HK-2 (cell line): ENCODE measurements around the gene NXN.
"Not testable (repeated sequence)": the region's sequence is repeated elsewhere in the genome, so short reads cannot be mapped to it uniquely, and the experiment has no call there.

ENCODE experiments used
- DNase-seq: peaks from one replicate; pipeline ENCODE4 v3.0.0-alpha.2; 2018; ENCODE audit not compliant: unreplicated experiment

Gene NXN

DNA sequence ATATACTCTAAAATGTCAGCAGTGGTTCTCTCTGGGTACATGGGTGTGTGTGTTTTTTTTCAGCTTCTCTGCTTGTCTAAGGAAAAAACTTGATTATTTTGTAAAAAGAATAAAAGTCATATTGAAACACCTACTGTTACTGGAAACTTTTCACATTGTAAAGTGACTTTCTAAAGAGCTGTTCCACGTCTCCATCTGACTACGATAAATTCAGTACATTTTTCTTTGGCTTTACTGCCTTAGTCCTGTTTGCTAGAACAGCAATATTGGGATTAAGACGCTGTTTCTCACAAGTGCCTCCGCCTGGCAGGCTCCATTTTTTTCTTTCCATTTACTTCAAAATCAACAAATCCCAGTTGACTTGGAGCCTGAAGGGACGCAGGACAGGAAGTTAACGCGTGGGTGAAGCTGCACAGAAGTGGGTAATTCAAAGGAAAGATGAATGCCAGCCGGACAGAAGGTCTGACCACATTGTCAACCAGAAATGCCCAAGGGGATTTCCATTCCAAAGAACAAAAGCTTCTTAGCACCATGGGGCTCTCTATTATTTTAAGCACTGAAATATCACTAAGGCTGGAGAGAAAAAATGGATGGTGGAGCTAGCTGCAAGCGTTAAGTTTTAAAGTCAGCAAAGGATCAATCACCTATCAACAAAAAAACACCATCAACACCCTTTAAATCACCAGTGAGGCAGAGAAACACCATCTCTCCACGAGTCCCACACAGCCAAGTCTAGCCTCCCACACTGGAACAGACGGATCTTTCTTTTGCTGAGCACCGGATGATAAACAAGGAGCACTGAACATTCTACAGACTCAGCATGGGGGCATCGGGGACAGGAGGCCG lies 205.9 kb downstream of the NXN start:
- DNase-seq, result peak; percentile 17

DNA sequence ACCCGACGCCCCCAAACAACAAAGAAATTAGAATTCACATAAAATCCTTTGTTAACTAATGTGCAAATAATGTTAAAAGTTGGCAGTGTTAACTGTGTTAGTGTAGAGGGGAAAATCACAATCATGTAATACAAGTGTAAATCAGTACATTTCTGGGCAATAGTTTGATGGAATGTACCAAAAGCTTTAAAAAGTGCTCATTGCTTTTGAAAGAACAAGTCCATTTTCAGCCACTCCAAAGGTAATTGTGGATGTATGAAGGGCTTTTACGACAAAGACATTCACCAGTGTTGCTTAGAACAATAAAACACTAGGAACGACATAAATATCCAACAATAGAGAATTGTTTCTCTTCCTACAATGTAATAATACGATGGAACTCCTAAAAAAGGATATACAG lies 206.6 kb downstream of the NXN start:
- no peak for DNase-seq

DNA sequence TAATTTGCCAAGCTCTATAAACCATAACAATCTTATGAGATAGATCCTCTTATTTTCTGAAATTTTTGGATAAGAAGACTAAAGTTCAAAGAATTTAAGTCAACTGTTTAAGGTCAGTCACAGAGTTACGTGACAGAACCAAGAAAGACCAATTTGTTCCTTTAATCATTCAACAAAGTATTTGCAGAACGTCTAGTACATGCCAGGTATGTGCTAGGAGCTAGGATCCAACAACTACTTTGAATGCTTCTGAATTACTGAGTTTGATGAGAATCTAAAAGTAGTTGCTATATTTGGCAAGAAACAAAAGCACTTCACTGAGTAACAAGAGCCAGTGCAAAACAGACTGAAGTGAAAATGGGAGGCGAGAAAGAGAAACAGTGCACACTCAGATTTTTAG lies 212.5 kb downstream of the NXN start:
- no peak for DNase-seq

DNA sequence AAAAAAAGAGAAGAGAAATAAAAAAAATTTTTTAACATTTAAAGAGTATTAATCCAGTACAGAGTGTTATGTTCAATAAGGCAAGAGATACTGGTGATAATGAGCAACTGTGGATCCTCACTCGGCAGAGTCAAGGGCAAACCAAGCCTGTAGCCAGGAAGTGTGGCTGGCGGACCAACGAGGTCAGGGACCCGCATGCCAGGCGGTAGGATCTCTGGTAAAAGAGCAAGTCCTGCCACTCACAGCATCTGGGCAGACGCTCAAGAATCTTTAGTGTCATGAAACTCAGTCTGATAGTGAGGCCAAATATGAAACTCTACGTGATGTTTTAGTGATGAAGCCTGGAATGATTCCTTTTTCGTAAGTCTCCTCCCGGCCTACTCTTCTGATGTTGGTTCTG lies 219.2 kb downstream of the NXN start:
- DNase-seq, result no peak

DNA sequence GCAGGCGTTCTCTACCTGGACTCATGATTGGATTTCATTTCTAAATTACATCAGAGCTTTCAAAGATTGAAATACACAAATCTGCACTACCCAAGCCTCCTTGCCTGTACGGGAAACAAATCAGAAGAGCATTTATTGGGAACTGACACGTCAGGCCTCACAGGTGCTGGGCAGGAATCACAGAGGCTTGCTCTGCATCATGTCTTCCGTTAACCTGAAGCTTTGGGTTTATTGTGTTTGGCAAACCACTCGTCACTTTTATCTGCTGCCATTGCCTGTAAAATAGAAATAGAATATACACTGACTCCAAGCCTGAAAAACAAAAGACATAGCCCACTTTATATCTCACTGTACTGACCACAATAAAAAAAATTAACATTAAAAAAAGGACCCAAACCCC lies 219.6 kb downstream of the NXN start:
- no peak for DNase-seq

DNA sequence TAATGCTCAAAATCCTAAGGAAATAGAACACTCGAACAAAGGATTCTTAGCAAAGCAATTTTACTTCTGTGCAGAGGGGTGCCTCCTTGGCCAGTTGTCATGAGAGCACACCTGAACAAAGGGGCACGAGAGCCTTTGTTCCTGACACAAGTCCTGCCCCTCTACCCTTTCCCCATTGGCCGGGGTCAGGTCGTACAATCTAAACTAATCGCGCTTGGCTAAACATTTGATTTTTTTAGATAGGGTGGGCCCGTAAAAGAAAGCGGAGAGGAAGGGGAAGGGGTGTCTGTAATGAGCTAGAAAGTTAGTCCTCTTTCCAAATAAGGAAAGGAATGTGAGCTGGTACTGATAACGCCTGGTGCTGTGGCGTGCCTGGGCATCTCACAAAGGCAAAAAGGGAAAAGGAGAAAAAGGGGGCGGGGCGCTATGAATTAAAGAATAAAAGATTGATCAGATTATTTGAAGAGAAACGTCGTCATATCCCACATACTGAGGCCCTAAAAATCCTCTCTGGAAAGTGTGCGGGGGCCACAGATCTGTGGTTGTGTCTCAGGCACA lies 223.5 kb downstream of the NXN start:
- not testable (repeated sequence) for DNase-seq

DNA sequence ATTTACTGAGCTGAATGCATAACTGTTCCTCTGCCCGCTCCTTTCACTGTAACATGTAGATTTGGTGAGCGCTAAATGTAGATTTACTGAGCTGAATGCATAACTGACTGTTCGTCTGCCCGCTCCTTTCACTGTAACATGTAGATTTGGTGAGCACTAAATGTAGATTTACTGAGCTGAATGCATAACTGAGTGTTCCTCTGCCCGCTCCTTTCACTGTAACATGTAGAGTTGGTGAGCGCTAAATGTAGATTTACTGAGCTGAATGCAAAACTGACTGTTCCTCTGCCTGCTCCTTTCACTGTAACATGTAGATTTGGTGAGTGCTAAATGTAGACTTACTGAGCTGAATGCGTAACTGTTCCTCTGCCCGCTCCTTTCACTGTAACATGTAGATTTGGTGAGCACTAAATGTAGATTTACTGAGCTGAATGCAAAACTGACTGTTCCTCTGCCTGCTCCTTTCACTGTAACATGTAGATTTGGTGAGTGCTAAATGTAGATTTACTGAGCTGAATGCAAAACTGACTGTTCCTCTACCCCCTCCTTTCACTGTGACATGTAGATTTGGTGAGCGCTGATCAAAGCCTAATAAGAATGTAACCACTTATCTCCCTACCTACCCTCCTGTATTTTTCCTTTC lies 224.1 kb downstream of the NXN start:
- not testable (repeated sequence) for DNase-seq

DNA sequence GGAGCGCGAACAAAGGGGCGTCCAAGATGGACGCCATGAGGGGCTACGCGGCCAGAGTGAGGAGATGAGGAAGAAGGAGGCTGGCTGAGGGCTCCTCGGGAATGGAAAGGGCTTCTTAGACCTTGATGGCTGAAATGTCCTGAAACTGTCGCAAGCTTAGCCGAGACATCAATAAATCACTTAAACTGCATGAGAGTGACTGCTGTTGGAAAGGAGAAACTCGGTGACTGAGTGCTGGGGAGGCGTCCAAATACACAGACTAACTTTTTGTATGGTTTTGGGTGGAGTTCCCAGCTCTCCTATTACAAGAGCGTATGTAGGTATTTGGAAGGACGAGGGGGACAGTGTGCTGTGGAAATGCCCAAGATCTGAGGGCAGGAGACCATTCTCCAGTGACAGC lies 226.2 kb downstream of the NXN start:
- DNase-seq, result no peak

DNA sequence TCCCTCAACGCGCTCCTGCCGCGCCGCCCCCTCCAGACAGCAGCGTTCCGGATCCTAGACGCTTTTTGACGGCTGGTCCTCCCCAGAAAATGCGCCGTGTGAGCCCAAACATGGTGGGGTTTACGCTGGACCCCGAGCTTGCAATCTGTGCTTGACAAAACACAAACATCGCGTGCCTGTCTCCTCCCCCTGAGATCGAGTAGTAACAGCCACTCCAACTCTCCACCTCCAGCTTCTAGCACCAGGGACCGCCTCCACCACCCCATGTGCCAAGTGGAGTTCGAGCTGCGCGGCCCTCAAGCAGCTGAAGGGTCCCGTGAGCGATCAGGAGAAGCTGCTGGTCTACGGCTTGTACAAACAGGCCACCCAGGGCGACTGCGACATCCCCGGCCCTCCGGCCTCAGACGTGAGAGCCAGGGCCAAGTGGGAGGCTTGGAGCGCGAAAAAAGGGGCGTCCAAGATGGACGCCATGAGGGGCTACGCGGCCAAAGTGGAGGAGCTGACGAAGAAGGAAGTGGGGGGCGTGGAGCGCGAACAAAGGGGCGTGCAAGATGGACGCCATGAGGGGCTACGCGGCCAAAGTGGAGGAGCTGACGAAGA lies 226.9 kb downstream of the NXN start:
- no peak for DNase-seq

DNA sequence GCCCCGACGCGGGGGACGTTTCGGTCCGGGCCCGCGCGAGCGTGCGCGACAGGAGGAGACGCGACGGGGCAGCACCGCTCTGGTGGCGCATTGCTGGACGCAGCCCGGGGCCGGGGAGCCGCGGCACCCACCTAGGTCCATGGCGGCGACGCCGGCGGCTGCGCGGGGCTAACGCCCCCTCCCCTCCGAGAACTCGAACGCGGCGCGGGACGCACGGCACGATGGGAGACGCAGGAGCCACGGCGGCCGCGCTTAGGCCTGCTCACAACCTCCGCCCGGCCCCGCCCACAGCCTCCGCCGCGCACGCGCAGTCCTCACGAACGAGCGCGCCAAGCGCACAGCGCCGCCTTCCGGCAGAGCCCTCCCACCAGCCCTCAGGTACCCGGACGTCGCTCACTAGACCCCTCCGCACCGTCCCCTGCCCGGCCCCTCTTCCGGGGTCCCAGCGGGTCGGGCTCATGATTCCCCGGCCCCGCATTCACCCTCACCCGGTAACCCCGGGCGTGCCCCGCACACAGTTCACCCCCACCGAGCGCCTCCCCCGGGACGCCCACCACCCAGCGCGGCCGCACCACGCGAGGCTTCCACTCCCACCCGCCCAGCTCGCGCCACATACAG lies 227.5 kb downstream of the NXN start, which contains the start of gene GEMIN4:
TSS of gene GEMIN4 (minus strand) at position 263 of the 618 bp plus-strand sequence. CDS start at position 141, 122 bp downstream.
- peak; percentile 95 for DNase-seq

DNA sequence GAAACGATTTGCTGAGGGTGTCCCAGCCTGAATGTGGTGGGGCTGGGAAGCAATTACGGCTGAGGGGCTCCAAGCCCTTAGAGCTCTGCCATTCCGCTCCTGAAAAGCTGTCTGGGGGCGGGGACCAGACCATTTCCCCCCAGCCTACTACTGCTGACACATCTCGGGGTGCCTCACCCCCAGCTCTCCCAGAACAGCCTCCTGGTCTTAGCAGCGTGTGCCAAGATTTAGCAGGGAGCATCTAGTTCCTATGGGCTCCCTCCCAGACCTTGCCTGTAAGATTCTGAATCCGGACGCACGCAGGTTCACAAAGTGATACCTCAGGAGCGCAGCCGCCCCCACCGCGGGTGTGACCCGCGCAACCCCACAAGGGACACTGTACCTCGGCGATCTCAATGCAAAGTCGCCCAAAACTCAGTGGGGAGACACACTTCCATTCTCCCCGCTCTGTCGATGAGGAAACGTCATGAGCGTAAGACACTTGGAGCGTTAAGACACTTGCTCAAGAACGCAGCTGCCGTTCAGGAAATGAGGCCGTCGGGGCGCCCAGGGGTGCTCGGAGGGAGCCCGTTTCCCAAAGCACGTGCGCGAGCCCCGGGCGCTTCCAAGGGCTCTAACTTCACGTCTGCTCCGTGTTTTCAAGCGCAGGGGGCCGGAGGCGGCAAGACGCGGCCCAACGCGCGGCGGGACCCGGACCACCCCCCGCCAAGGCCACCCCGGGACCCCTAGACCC lies 228.1 kb downstream of the NXN start:
- DNase-seq, result peak; percentile 50

DNA sequence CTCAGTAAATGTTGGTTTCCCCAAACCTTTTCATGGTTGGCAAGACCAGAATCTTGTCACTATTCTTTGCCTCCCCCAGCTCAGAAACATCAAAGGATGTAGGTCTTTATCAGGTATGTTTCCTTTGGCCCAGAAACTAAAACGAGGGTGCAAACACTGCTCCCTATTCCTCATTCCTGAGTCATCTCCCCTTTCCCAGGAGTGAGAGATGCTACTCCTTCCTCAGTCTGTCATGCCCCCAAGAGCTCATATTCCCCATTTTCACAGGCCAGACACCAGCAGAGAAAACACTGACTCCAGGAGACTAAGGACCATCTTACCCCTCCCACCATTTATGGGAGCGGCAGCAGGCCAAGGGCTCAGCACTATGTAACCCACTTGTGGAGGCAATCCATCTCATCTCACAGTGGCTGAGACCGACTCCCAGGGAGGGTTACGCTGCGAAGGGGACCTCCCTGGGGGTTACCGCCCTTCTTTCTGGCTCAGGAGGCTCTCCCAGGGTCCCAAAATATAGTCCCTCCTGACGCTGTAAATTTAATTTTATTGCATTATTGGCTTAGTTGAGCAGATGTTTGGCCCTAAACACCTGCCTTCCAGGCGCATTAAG lies 229.0 kb downstream of the NXN start:
- DNase-seq, result no peak

DNA sequence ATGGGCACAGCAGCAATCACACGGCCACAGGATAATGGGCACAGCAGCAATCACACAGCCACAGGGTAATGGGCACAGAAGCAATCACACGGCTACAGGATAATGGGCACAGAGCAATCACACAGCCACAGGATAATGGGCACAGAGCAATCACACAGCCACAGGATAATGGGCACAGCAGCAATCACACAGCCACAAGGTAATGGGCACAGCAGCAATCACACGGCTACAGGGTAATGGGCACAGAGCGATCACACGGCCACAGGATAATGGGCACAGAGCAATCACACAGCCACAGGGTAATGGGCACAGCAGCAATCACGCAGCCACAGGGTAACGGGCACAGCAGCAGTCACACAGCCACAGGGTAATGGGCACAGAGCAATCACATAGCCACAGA lies 230.2 kb downstream of the NXN start:
- not testable (repeated sequence) for DNase-seq
